ENCODE measurements around the gene ERBIN.

ERBIN gene

DNA sequence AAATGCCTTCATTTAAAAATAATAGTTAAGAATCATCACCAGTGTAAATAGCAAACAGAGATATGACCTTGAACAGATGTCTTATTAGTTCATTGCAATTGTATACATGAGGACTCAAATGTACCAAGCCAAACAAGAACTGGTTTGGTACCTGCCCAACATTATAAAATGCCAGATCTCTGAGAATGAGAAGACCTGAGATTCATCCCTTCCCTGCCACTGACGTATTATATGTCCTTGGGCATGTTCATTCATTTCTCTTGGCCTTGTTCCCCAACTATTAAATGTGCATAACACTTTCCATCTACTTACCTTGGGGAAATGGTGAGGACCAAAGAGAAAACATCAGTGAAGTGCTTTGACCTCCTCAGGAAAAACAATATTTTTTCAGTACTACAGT lies 33.6 kb upstream of the ERBIN start:
- TF ChIP-seq, protein P1, sequence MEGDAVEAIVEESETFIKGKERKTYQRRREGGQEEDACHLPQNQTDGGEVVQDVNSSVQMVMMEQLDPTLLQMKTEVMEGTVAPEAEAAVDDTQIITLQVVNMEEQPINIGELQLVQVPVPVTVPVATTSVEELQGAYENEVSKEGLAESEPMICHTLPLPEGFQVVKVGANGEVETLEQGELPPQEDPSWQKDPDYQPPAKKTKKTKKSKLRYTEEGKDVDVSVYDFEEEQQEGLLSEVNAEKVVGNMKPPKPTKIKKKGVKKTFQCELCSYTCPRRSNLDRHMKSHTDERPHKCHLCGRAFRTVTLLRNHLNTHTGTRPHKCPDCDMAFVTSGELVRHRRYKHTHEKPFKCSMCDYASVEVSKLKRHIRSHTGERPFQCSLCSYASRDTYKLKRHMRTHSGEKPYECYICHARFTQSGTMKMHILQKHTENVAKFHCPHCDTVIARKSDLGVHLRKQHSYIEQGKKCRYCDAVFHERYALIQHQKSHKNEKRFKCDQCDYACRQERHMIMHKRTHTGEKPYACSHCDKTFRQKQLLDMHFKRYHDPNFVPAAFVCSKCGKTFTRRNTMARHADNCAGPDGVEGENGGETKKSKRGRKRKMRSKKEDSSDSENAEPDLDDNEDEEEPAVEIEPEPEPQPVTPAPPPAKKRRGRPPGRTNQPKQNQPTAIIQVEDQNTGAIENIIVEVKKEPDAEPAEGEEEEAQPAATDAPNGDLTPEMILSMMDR (IDR thresholded peaks at IDR 0.05; ENCODE audit: low read depth, low read length, missing control alignments): no peak
- H3K4me3 ChIP-seq (ENCODE audit: low read depth, low read length): no peak overlapping the region
- no peak for DNase-seq (ENCODE audit: low read depth)

DNA sequence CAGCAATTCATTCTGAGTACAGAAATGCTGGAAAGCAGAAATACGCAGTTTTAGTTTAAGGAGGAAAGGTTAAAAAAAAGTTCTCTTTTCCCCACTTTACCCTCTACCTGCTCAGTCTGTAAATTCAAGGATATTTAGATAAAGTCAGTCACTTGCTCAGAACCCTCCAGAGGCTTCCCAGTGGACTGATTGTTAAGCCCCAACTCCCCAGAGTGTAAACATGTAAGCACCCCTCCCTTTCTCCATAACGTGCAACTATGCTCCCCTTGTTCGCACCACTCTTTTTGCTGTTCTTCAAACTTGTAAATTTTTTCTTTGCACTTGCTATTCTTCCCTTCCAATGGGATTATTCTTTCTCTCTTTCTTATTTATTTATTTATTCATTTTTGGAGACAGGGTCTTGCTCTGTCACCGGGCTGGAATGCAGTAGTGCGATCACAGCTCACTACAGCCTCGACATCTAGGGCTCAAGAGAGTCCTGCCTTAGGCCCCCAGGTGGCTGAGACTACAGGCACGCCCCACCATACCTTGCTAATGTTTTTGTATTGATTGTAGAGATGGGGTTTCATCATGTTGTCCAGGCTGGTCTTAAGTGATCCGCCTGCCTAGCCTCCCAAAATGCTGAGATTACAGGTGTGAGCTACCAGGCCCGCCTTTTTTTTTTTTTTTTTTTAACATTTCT lies 32.5 kb upstream of the ERBIN start:
- no peak for DNase-seq (ENCODE audit: low read depth)
- TF ChIP-seq, protein P1 (IDR thresholded peaks at IDR 0.05; ENCODE audit: low read depth, low read length, missing control alignments): no peak

DNA sequence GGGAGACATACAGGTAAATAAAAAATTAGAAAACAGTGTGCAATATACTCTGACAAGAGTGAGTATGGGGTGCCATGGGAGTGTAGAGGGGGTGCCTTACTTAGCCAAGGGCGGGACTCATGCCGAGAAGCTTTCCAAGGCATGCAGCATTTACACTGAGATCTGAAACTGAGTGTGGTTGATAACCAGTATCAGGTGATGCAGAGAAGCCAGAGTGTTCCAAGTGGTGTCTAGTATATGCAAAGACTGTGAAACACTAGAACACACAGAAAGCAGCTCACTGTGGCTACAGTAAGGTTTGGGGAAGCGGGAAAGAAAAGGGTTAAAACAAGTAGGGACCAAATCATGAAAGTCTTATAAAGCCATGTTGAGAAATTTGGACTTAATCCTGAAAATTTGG lies 30.5 kb upstream of the ERBIN start:
- no peak overlapping the region for H3K4me3 ChIP-seq (ENCODE audit: low read depth, low read length)
- TF ChIP-seq, protein P1 (IDR thresholded peaks at IDR 0.05; ENCODE audit: low read depth, low read length, missing control alignments): no peak
- no peak for DNase-seq (ENCODE audit: low read depth)

More for the DNA sequence above, 32.5 kb upstream of the ERBIN start:
- H3K4me3 ChIP-seq (ENCODE audit: low read depth, low read length): no peak overlapping the region

GRCh38 chr5:65900746-65901145 lies 25.6 kb upstream of the ERBIN start:
- TF ChIP-seq, protein P1 (IDR thresholded peaks at IDR 0.05; ENCODE audit: low read depth, low read length, missing control alignments): no peak
- no peak for DNase-seq (ENCODE audit: low read depth)

GRCh38 chr5:65902104-65902503 lies 24.3 kb upstream of the ERBIN start:
- no peak overlapping the region for H3K4me3 ChIP-seq (ENCODE audit: low read depth, low read length)
- TF ChIP-seq, protein P1 (IDR thresholded peaks at IDR 0.05; ENCODE audit: low read depth, low read length, missing control alignments): no peak
- DNase-seq (ENCODE audit: low read depth): no peak

More at GRCh38 chr5:65900746-65901145, 25.6 kb upstream of the ERBIN start:
- H3K4me3 ChIP-seq (ENCODE audit: low read depth, low read length): no peak overlapping the region

GRCh38 chr5:65903581-65903980 lies 22.8 kb upstream of the ERBIN start:
- no peak for DNase-seq (ENCODE audit: low read depth)
- TF ChIP-seq, protein P1 (IDR thresholded peaks at IDR 0.05; ENCODE audit: low read depth, low read length, missing control alignments): no peak
- H3K4me3 ChIP-seq (ENCODE audit: low read depth, low read length): no peak overlapping the region

GRCh38 chr5:65906256-65906655 lies 20.1 kb upstream of the ERBIN start:
- DNase-seq (ENCODE audit: low read depth): no peak
- no peak overlapping the region for H3K4me3 ChIP-seq (ENCODE audit: low read depth, low read length)
- TF ChIP-seq, protein P1 (IDR thresholded peaks at IDR 0.05; ENCODE audit: low read depth, low read length, missing control alignments): no peak
